Ascending aorta (tissue), 2 donors: Measurements from ENCODE around the gene DCXR. TPM values are rescaled to one million over a fixed set of nuclear protein-coding genes. Genes with fewer than 3 reads are reported as not detected.

Experiments used
- DNase-seq, 2 donors: peaks; one replicate each; pipeline ENCODE4 v3.0.0-alpha.2; 2019; ENCODE audit warnings: low spot score in 2 of 2
- H3K27ac ChIP-seq, 2 donors: fragments of 200-600 bp; sonication (generic); one replicate each; pipeline ENCODE4 v1.5.1; 2016 to 2017; ENCODE audit warnings: mild to moderate bottlenecking in 1 of 2
- H3K27me3 ChIP-seq: fragments of 200-600 bp; sonication (generic); one replicate; pipeline ENCODE4 v1.5.1; 2017
- H3K36me3 ChIP-seq, 2 donors: fragments of 200-600 bp; sonication (generic); one replicate each; pipeline ENCODE4 v1.5.1; 2016
- H3K4me1 ChIP-seq, 2 donors: fragments of 200-600 bp; sonication (generic); one replicate each; pipeline ENCODE4 v1.5.1; 2016 to 2017; ENCODE audit warnings: mild to moderate bottlenecking in 1 of 2
- H3K4me3 ChIP-seq, 2 donors: fragments of 200-600 bp; sonication (generic); one replicate each; pipeline ENCODE4 v1.5.1; 2016 to 2017; ENCODE audit warnings: mild to moderate bottlenecking in 1 of 2
- H3K9me3 ChIP-seq, 2 donors: fragments of 200-600 bp; sonication (generic); one replicate each; pipeline ENCODE4 v1.5.1; 2016
- intact Hi-C: fragments of 100-400 bp; cut with DNase I; formaldehyde crosslinking; loops from one replicate; pipeline ENCODE4 v1.15.1; 2023
- total RNA-seq: library from RNA; depleted of rRNA; stranded (reverse); fragments of >200 nt; gene quantifications from one replicate; pipeline ENCODE4 v1.1.0, GENCODE V29; 2016
- TF ChIP-seq, protein P1 (sequence below), 3 experiments: fragments of 200-600 bp in 2 of 3; fragments of 450-650 bp in 1 of 3; sonication (generic) in 2 of 3; IDR thresholded peaks; one replicate each; pipeline ENCODE4 v1.5.1; 2016 to 2019; ENCODE audit warnings: antibody characterized with exemption in 3 of 3, mild to moderate bottlenecking in 1 of 3, moderate library complexity in 1 of 3

The DCXR gene
- total RNA-seq, 1 donor from 2014 or later = 160 TPM

DNA sequence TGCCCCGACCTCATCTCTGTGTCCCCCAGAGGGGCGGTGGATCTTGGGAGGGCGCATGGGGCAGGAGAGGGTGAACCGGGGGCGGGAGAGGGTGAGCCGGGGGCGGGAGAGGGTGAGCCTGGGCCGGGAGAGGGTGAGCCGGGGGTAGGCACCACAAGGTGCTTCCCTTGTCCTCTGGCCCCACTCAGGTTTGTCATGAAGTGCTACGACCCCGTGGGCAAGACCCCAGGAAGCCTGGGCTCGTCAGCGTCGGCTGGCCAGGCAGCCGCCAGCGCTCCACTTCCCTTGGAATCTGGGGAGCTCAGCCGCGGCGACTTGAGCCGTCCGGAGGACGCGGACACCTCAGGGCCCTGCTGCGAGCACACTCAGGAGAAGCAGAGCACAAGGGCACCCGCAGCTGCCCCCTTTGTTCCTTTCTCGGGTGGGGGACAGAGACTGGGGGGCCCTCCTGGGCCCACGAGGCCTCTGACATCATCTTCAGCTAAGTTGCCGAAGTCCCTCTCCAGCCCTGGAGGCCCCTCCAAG is 41.2 kb downstream of the DCXR start:
- no peak for DNase-seq
- H3K36me3 ChIP-seq = peaks cover 13% of the 10 kb centered on the region in 2 donors
- no peak overlapping the region for H3K27ac ChIP-seq
- TF ChIP-seq, protein P1, sequence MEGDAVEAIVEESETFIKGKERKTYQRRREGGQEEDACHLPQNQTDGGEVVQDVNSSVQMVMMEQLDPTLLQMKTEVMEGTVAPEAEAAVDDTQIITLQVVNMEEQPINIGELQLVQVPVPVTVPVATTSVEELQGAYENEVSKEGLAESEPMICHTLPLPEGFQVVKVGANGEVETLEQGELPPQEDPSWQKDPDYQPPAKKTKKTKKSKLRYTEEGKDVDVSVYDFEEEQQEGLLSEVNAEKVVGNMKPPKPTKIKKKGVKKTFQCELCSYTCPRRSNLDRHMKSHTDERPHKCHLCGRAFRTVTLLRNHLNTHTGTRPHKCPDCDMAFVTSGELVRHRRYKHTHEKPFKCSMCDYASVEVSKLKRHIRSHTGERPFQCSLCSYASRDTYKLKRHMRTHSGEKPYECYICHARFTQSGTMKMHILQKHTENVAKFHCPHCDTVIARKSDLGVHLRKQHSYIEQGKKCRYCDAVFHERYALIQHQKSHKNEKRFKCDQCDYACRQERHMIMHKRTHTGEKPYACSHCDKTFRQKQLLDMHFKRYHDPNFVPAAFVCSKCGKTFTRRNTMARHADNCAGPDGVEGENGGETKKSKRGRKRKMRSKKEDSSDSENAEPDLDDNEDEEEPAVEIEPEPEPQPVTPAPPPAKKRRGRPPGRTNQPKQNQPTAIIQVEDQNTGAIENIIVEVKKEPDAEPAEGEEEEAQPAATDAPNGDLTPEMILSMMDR (IDR thresholded peaks at IDR 0.05) = no peak
- intact Hi-C loops = no loop called here
- H3K27me3 ChIP-seq = no peaks in the 10 kb centered on the region
- H3K4me1 ChIP-seq = peaks cover 7 to 13% of the 10 kb centered on the region in 2 donors
- no peak overlapping the region for H3K4me3 ChIP-seq
- H3K9me3 ChIP-seq = no peaks in the 10 kb centered on the region

DNA sequence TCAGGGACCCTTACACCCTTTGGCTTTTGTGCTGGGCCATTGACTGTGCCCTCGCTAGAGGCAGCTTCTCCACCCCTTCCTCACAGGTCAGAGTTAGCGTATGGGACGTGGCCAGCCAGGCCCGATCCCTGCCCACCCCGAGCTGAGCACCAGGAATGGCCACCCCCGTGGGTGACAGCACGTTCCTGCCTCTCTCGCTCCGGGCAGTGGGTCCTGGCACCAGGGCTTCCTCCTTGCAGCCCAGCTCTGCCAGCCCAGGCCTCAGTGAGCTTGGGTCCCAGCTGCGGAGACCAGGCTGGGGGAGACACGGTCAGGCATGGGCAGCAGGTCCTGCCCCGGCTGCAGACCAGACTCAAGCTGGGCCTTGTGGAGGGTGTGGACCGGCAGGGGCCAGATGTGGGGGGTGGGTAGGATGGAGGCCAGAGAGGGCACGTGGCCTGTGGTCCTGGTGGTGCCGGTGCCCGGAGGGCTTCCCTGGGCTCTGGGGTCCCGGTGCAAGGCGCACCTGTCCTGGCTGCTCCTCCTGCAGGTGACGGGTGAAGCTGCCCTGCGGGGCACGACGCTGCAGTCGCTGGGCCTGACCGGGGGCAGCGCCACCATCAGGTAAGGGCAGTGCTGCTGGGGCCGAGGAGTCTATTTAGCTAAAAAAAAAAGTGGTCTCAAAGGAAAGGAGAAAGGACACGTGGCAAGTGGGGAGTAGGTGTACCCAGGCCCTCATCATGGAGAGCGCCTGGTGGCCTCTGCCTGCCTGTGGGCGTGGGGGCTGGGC is 41.9 kb downstream of the DCXR start:
- Histone ChIP-seq H3K27me3 (no peaks in the 10 kb centered on the region), H3K9me3 (no peaks in the 10 kb centered on the region), H3K36me3 (peaks cover 13% of the 10 kb centered on the region in 2 donors), H3K4me3 (no peak overlapping the region), H3K27ac (no peak overlapping the region), H3K4me1 (peaks cover 7 to 15% of the 10 kb centered on the region in 2 donors)
- DNase-seq = no peak
- TF ChIP-seq, protein P1 (IDR thresholded peaks at IDR 0.05) = no peak
- intact Hi-C loops = no loop called here

DNA sequence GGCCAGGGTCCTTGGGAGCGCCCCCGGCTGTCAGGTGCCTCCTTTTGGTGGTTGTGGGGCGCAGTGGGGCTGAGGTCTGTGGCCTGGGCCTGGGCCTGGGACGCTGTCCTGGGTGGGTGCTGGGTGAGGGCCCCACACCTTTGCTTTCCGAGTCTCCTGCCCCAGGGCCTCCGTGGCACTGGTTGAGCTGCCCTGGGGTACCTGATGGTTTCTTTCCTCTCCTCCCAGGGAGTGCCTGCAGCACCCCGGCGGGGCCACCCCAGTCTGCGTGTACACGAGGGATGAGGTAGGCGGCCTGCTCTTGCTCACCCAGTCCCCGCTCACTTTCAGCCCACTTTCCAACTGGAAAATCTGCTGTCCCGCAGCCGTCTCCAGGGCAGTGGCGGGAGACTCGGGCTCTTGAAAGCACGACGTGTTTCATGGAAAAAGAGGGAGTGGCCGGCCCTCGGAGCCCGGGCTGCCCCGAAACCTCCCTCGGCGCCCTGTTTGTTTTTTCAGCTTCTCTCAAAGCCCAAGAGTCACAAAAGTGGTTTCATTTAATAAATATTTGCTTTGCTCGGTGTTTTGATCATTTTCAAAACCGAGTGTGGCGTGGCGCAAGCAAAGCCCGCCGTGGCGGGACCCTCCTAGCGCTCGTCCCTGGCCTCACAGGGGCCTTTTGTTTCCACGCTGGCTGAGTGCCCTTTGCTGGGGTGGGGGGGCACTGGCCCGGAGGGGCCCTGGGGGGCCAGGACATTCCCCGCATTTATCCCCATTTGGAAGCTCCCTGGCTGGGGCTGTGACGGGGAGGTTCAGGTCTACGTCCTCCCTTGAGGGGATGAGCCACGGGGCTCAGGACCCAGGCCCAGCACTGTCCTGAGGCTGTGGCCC is 42.7 kb downstream of the DCXR start:
- intact Hi-C loops = no loop called here
- no peak for DNase-seq
- TF ChIP-seq, protein P1 (IDR thresholded peaks at IDR 0.05) = no peak
- Histone ChIP-seq H3K36me3 (peaks cover 13% of the 10 kb centered on the region in 2 donors), H3K27ac (no peak overlapping the region), H3K9me3 (no peaks in the 10 kb centered on the region), H3K4me1 (peaks cover 7 to 15% of the 10 kb centered on the region in 2 donors), H3K27me3 (no peaks in the 10 kb centered on the region), H3K4me3 (no peak overlapping the region)

- TF ChIP-seq, protein P1 (IDR thresholded peaks at IDR 0.05) = no peak
- intact Hi-C loops = no loop called here
- H3K27ac ChIP-seq = no peak overlapping the region
- peaks cover 13% of the 10 kb centered on the region in 2 donors for H3K36me3 ChIP-seq
- no peak for DNase-seq
- peaks cover 7 to 15% of the 10 kb centered on the region in 2 donors for H3K4me1 ChIP-seq
- H3K9me3 ChIP-seq = no peaks in the 10 kb centered on the region
- no peaks in the 10 kb centered on the region for H3K27me3 ChIP-seq
- no peak overlapping the region for H3K4me3 ChIP-seq
Measured at GRCh38 chr17:81993729-81994592, 43.5 kb downstream of the DCXR start.
